Measurements from ENCODE around the gene PLCG2. TPM values are rescaled to one million over a fixed set of nuclear protein-coding genes. Genes with fewer than 3 reads are reported as not detected.
"Not testable (repeated sequence)": the region's sequence is repeated elsewhere in the genome, so short reads cannot be mapped to it uniquely, and the experiment has no call there.

Gene PLCG2
- total RNA-seq, 1 donor, result 0.43 TPM

- H3K4me3 ChIP-seq (ENCODE audit: low read depth, low read length), result no peak overlapping the region
- no peak for DNase-seq (ENCODE audit: low read depth)
- no peak for TF ChIP-seq CTCF (IDR thresholded peaks at IDR 0.05; ENCODE audit: insufficient read depth, low read depth, low read length)
These were observed 89.1 kb downstream of the PLCG2 start for GRCh38 chr16:81868057-81868748.

GRCh38 chr16:81869326-81869725, 90.2 kb downstream of the PLCG2 start:
- no peak for TF ChIP-seq CTCF (IDR thresholded peaks at IDR 0.05; ENCODE audit: insufficient read depth, low read depth, low read length)
- DNase-seq (ENCODE audit: low read depth), result no peak
- no peak overlapping the region for H3K4me3 ChIP-seq (ENCODE audit: low read depth, low read length)

- no peak overlapping the region for H3K4me3 ChIP-seq (ENCODE audit: low read depth, low read length)
- no peak for DNase-seq (ENCODE audit: low read depth)
- TF ChIP-seq CTCF (IDR thresholded peaks at IDR 0.05; ENCODE audit: insufficient read depth, low read depth, low read length), result no peak
These were observed 94.1 kb downstream of the PLCG2 start for GRCh38 chr16:81873206-81873605.

- DNase-seq (ENCODE audit: low read depth), result peak; percentile 30
- H3K4me3 ChIP-seq (ENCODE audit: low read depth, low read length), result no peak overlapping the region
- peak; percentile 82 for TF ChIP-seq CTCF (IDR thresholded peaks at IDR 0.05; ENCODE audit: insufficient read depth, low read depth, low read length)
These were observed 95.0 kb downstream of the PLCG2 start for GRCh38 chr16:81873843-81874752.

- no peak for TF ChIP-seq CTCF (IDR thresholded peaks at IDR 0.05; ENCODE audit: insufficient read depth, low read depth, low read length)
- H3K4me3 ChIP-seq (ENCODE audit: low read depth, low read length), result no peak overlapping the region
- no peak for DNase-seq (ENCODE audit: low read depth)
These were observed 96.4 kb downstream of the PLCG2 start for GRCh38 chr16:81875461-81875860.

- TF ChIP-seq CTCF (IDR thresholded peaks at IDR 0.05; ENCODE audit: insufficient read depth, low read depth, low read length), result no peak
- DNase-seq (ENCODE audit: low read depth), result no peak
- H3K4me3 ChIP-seq (ENCODE audit: low read depth, low read length), result no peak overlapping the region
These were observed 97.3 kb downstream of the PLCG2 start for GRCh38 chr16:81876273-81876900.

- not testable (repeated sequence) for H3K4me3 ChIP-seq (ENCODE audit: low read depth, low read length); DNase-seq (ENCODE audit: low read depth)
These were observed 98.4 kb downstream of the PLCG2 start for GRCh38 chr16:81877490-81877889.

Measured in fibroblast of villous mesenchyme (primary cell).